Measurements from ENCODE around the gene AGO3.
A peak's percentile ranks its signal among the peaks of the same experiment; 100 is the strongest.

AGO3 gene

DNA sequence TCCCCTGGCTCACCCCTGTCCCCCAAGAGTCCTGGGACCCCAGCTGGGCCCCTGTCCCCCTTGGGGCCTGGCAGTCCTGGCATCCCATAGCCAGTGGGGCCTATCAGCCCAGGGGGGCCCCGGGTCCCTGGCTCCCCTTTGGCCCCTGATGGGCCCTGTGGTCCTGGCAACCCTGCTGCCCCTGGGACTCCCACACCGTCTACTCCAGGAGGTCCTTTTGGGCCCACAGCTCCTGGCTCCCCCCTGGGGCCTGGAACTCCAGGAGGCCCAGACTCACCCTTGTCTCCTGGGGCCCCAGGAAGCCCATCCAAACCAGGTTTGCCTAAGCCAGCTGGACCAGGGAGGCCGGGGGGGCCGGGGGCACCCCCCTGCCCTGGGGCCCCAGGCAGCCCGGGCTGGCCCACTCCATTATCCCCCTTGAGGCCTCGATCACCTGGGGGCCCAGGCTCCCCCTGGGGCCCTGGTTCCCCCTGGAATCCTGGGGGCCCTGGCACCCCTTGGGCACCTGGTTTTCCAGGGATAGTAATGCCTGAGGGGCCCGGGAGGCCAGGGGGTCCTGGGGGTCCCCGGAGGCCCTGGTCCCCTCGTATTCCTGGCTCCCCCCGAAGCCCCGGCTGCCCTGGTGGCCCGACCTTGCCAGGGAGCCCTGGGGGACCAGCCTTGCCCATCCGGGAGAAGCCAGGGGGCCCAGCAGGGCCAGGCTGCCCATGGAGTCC, 167.9 kb downstream of the AGO3 start:
- no peak for DNase-seq

DNA sequence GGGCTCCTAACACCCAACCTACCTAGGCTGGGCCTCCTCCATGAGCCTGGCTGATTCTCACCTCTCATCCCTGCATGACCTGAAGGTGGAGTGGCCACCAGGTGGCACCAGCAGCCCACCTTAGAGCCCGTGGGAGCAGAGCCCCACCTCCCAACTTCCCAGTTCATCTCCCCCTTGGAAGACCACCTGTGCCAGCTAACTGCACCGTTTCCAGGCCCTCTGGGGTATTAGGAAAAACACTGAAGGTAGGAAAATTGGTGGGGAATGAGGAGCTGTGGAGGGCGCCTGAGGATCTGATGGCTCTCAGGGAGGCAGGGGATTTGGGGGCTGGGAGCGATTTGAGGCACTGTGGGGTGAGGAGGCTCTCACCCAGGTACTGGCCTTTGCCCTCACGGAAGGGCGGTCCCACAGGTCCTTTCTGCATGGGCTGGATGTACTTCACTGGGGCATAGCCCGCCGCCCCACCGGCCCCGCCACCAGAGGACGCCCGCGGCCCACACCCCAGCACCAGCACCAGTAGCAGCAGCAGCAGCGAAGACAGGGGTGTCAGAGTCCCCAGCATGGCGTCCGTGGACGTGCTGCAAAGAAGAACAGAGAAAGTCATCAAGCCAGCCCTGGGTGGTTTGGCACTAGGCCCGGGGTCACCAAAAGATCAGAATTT, 168.9 kb downstream of the AGO3 start:
- peak; percentile 90 for DNase-seq

DNA sequence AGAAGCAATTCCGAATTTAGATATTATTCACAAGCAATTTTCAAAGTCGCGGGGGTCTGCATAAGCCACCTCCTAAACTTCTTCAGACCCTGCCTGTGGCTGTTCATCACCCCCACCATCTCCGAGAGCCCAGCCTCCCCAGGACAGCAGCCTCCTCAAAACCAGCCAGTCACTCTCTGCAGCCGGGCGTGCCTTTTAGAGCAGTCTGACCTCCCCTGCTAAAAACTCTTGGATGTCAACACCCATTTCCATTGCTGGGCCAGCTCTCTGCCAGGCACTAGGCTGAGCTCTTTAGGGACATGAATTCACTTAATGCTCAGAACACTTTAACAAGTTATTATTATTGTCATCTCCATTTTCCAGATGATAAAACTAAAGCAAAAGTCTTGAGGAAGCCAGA, 169.5 kb downstream of the AGO3 start:
- DNase-seq: no peak

DNA sequence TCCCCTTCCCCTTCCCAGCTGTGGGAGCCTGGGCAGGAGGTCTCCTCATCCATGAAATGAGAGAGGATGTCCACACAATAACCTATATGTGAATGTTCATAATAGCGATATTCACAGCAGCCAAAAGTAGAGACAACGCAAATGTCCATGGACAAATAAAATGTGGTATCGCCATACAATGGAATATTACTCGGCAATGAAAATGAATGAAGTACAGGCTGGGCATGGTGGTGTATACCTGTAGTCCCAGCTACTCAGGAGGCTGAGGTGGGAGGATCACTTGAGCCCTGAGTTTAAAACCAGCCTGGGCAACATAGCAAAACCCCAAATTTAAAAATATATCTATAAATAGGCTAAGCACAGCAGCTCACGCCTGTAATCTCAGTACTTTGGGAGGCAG, 170.6 kb downstream of the AGO3 start:
- no peak for DNase-seq

DNA sequence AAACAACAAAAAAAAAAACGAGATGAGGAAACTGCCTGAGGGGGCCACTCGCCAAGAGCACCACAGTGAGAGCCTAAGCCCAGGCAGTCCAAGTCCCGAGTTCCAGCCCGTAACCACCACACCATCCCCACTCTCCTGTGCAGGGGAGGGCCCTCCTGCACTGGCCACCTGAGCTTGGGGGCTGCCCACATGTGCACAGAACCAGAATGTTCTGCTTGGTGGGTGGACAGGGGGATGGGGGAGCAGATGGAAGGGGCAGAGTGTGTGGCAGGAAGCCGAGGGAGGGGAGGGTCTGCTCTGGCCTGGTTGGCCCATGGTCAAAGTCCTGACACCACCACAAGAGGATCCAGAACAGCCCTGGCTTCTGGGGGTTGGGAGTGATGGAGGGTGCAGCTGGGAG, 175.4 kb downstream of the AGO3 start:
- DNase-seq: no peak

DNA sequence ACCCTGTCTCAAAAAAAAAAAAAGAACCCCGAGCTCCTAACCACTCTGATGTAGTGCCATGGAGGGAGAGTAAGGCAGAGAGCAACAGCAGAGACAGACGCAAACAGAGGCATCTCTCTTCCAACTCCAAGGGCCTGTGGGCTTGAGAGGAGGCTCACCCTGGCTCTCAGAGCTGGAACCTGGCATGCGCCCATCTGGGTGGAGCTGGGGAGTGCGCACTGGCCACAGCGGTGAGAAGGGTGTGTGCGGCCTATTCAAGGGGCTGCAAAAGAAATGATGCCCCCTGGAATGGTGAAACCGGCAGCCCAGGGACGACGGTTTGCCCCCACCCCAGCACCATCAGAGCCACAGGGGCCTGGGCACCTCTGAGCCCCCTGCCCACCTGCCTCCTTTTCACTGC, 176.5 kb downstream of the AGO3 start:
- DNase-seq: no peak

DNA sequence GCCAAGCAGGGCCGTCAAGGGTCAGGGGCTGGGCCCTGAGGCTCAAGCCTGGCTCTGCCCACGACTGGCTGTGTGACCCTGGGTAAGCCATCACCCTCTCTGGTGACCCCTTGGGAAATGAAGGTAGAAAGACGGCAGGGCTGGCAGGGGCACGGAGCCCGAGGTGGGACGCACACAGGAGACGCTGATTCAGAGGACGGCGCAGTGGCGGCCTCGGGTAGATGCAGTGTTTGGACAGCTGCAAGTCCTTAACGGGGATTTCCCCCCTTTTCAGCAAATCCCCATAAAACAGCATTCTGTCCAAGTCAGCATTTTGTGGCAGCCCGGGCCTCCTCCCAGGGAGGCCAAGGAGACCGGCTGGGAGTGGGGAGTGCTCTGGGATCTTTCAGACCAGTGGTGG, 177.4 kb downstream of the AGO3 start:
- no peak for DNase-seq

DNA sequence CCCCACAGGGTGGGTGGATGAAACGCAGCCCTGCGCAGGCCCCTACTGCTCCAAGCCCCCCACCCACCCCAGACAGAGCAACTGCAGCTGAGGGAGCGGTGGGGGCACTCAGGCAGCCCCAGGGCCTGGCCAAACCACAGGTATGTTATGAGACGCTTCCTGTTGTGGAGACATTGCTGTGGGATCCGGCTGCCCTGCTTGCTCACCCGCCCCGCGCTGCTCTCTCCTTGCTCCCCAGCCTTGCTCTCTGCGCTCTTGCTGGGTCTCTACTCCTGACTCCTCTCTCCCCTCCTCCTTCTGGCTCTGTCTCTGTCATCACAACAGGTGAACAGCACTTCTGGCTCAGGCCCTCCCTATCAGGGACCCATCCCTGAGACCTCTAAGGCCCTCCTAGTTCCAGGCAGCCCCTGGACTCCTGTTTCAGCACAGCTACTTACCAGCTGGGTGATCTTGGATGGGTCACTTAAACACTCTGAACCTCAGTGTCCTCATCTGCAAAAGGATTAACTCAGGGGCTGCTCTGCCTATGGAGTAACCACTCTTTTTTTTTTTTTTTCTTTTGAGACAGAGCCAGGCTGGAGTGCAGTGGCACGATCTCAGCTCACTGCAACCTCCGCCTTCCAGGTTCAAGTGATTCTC, 178.3 kb downstream of the AGO3 start:
- no peak for DNase-seq

DNA sequence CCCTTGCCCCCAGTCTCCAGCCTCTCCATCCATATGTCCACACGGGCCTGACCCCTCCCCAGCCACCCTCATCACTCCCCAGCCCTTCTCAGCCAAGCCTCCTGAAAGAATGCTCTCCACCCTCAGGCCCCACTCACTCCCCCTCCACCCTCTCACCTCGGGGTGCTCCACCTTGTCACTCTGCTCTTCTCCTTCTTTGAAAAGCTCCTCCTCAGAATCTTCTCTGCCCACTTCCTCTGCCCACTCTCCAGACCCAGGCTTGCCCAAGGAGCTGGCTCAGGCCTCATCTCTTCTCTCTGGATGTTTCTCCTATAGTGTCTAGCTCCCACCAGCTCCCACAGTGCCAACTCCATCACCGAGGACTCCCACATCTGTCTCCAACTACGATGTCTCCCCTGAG, 180.2 kb downstream of the AGO3 start:
- DNase-seq: no peak

DNA sequence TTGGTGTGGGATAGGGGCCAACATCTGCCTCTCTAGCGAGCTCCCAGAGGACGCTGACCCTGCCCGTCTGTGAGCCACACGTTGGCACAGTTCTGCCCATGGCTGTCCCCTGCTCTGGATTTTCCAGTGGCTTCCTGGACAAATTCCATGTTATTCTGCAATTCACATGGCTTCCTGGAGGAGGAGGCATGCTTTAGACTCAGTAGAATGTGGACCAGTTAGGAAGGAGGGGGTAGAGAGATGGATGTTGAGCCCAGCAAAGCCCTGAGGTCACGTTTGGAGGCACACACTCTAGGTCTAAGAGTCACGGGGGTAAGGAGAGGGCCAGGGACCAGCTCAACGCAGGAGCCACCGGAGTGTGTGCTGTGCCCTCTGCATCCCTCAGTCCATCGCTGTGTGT, 181.9 kb downstream of the AGO3 start:
- no peak for DNase-seq

DNA sequence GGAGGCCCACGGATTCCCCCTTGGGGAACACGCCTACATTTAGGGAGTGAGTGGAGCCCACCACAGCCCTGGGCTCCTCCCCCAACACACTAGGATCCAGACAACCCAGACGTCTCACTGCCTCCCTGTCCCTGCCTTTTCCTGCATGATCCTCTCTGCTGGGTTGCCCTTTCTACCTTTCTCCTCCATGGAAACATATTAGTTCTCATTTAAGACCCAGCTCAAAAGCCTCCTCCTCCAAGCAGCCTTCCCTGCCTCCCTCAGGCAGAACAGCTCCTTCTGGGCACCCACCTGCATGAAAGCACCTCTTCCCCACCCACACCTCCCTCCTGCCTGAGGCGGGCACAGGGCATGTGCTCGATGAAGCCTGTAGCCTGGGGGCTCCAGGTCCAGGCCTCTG, 183.5 kb downstream of the AGO3 start:
- no peak for DNase-seq

DNA sequence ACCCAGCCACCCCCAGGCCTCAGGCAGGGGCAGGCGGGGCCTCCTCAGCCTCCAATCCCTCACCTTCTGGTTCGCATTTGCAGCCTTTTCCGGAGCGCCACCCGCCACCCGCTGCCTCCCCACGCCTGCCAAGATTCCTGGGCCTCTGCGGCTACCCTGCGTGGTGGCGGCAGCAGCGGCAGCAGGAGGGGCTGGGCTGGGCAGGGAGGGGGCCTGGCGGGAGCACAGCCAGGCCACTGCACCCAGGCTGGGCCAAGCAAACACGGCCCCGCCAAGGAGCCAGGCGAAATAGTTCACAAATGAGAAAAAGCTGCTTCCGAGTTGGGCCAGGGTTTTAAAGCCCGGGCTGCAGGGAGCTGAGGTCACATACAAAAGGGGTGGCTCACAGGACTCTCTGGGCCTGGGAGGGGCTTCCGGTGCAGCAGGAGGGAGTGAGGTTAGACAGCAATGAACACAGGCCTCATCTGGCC, 184.3 kb downstream of the AGO3 start:
- DNase-seq: no peak

DNA sequence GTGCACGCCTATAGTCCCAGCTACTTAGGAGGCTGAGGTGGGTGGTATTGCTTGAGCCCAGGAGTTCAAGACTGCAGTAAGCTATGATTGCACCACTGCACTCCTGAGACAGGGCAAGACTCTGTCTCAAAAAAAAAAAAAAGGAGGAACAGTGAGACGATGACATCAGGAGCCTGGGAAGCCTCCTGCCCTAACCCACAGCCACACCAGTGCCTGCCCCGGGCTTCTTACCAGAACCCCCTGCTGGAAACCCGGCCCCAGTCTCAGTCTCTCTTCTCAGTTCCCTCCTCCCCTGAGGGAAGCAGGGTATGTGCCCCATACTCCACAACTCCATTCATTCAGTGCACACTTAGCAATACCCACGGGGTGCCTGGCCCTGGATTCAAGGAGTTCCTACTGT, 185.0 kb downstream of the AGO3 start:
- DNase-seq: no peak

DNA sequence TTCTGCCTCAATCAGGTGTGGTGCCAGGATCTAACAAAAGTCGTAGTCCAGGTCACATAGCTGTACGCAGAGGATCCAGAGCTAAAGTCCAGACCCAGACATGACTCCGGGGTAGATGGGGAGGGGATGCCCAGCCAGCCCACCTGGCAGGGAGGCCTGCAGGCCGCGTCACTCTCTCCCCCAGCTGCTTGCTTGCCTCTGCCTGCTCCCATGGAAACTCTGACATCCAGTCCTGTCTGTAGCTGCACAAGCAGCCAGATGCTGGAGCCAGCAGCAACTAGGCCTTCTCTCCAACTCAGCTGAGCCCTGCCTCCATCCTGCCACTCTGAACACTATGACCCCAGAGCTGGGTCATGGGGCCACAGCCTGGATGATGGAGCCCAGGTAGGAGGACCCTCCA, 186.0 kb downstream of the AGO3 start:
- DNase-seq: no peak

DNA sequence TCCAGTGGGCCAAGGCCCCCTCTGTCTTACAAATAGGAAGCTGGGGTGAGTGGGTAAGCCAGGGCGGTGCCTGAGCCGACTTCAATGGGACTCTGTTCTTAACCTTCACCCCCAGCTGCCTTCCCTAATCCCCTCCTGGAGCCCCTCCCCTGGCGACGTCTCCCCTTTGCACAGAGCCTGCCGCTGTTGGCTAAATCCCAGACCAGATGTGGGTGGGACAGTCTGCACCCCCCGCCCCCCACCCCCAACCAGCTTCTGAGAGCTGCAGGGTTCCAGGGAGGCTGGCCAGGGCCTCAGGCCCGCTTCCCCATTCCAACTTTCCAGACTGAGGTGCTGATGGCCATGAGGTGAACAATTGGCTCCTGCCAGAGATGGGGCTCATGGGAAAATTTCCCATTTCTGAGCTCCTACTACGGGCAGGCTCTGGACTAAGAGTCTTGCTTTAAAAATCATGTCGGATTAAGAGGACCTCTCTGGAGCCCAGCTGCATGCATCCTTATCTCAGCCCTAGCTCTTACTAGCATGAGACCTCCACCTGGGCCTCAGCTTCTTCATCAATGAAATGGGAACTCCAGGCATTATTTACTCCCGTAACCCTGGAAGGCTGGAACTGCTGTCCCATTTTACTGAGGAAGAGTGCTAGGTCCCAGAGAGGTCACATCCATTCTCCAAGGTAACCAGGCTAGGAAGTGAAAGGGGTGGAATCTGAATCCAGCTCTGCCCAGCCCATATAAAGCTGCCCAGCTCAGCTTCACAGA, 187.7 kb downstream of the AGO3 start:
- no peak for DNase-seq

DNA sequence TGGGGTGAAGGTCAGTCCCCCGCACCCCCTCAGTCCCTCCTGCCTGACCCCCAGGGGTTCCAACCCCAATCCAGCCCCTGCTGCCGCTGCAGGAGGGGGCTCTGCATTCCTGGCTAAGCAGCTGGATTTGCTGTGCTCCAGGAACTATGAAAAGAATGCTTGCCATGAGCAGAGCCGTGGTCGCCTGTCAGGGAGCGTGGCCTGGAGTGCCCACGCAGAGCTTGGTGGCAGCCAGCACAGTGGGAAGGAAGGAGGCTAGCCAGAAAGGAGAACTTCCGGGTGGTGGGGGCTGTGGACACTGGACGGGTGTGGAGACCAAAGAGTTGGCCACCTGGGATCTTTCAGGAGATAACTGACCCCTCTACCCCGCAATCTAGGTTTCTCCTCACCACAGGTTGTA, 188.6 kb downstream of the AGO3 start:
- DNase-seq: no peak
